CD4-positive, alpha-beta T cell treated with Interleukin-15 for 1 hour (primary cell): ENCODE measurements around the gene NCKIPSD.
"Not testable (repeated sequence)": the region's sequence is repeated elsewhere in the genome, so short reads cannot be mapped to it uniquely, and the experiment has no call there.

ENCODE experiments used
- DNase-seq: peaks from one replicate; pipeline ENCODE4 v3.0.0-alpha.2; 2020

The NCKIPSD gene

DNA sequence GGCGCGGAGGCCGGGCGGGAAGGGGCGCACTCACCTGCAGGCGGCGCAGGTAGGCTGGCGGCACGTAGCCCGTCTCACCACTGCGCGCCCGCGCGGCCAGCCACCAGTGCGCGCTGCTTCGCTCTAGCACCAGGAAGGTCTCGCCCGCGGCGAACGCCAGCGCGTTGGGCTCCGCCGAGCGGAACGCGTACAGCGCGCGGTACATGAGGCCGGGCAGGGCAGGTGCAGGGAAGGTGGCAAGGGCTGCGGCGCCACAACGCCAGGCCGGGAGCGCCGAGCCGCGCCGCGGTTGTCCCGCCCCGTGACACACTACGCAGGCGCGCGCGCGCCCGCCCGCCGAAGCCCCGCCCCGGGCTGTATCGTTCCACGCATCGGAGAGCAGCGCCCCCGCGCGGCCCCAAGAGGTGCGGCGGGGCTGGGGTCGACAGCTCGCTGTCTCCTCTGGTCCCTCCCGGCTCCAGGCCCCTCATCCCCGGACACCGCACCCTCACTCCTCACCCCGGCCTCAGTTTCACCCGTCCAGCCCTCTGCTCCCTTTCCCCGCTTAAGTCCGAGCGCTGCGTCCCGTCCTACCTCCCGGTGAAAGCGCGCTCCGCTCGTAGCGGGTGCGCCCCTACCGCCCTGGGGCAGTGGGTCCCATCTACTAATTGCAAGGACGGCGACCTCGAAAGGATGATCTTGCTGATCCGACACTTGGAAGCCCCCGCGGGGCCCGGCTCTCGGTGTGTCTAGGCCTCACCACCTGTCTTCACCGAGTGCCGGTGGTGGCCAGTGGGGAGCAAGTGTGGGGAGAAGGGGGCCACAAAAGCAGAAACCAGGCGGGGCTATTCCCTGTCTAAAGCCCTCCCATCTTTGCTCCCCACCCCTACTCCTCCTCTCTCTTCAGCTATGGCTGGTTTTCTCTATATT is at the start of gene NCKIPSD:
NCKIPSD (minus strand) TSS at position 313 of the 909 bp plus-strand sequence; CDS start at position 205, 108 bp downstream.
- peak; percentile 88 for DNase-seq

GRCh38 chr3:48735075-48735767 is 49.5 kb upstream of the NCKIPSD start:
- DNase-seq: not testable (repeated sequence)

- not testable (repeated sequence) for DNase-seq
Observed at GRCh38 chr3:48734541-48734940, 48.8 kb upstream of the NCKIPSD start.

DNA sequence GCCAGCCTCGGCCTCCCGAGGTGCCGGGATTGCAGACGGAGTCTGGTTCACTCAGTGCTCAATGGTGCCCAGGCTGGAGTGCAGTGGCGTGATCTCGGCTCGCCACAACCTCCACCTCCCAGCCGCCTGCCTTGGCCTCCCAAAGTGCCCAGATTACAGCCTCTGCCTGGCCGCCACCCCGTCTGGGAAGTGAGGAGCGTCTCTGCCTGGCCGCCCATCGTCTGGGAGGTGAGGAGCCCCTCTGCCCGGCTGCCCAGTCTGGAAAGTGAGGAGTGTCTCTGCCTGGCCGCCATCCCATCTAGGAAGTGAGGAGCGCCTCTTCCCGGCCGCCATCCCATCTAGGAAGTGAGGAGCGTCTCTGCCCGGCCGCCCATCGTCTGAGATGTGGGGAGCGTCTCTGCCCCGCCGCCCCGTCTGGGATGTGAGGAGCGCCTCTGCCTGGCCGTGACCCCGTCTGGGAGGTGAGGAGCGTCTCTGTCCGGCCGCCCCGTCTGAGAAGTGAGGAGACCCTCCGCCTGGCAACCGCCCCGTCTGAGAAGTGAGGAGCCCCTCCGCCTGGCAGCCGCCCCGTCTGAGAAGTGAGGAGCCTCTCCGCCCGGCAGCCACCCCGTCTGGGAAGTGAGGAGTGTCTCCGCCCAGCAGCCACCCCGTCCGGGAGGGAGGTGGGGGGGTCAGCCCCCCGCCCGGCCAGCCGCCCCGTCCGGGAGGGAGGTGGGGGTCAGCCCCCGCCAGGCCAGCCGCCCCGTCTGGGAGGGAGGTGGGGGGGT is 48.2 kb upstream of the NCKIPSD start:
- DNase-seq: not testable (repeated sequence)

- no peak for DNase-seq
Observed at GRCh38 chr3:48727511-48727910, 41.8 kb upstream of the NCKIPSD start.

- not testable (repeated sequence) for DNase-seq
Observed at GRCh38 chr3:48725185-48725855, 39.6 kb upstream of the NCKIPSD start.

DNA sequence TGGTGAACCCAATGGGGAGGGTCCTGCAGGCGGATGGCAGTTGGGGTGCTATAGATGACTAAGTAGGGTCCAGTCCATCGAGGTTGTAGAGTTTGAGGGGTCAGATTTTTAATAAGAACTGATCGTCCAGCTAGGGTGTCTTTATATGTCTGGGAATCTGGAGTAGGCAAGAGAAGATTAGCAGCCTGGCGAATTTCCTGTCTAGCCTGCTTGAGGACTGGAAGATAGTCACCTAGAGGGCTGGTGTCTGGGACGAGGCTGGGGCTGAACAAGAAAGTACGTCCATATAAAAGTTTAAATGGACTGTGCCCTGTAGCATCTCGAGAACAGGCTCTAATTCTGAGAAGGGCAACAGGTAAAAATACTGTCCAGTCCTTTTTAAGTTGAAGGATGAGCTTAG is 38.0 kb upstream of the NCKIPSD start:
- no peak for DNase-seq

GRCh38 chr3:48723293-48723692 is 37.6 kb upstream of the NCKIPSD start:
- DNase-seq: not testable (repeated sequence)

DNA sequence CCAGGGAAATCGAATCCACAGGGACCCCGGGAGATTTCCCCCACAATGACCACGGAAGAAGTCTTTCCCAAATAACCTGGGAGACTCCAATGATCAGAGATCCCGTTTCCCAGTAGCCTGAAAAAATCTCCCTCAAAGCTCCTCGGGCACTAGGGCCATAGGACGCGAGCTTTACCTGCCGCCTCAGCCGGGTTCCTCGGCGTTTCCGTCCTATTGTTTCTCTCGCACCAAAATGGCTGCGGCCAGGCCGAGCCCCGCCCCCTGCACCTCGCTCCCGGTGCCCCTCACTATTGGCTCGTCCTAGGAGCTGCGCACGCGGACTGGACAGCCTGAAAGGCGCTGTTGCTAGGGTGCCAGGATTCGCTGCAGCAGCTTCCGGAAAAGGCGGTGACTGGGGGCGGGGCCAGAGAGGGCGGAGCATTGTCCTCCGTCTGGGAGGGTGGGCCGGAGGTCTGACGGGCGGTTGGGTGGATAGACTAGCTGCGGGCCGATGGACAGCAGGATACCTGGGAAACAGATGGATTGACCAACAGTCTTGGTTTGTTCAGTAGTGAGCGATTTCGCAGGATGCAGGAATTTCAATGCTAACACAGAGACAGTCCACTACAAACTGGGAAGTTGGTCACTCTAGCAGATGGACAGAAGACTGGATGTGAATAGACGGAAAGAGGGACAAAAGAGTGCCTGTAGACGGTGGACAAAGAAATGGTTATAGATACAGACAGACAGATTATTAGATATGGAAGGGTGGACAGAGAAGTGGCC is 31.4 kb upstream of the NCKIPSD start, which contains the start of gene IP6K2:
IP6K2 (minus strand) TSS at position 240 of the 765 bp plus-strand sequence. CDS start 21,930 bp downstream, outside the sequence.
- peak; percentile 99 for DNase-seq

- no peak for DNase-seq
Observed at GRCh38 chr3:48716508-48716981, 30.8 kb upstream of the NCKIPSD start.

DNA sequence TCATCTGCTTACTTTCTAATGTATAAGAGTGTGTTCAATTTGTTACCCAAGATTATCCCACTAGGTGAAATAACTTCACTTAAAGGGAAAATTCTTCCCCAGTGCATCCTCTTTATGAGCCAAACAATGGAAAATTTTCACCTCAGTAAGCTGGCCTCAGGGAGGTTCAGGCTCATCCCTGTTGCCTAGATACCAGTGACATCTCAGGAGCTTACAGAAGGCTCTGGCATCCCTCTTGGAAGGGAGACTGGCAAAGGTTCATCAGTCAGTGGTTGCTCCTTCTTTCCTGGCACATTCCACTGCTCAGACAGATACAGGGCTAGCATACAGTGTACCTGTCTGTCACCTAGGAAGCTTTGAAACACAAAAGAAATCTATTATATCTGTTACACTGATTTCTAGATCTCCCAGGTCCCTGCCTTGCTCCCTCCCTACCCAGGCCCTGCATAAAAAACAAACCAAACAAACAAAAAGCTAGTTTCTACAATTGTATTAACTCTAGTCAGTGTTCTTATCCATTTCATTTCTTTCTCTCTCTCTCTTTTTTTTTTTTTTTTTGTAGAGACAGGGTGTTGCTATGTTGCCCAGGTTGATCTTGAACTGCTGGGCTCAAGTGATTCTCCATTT is 29.6 kb upstream of the NCKIPSD start:
- DNase-seq: no peak

- no peak for DNase-seq
Observed at GRCh38 chr3:48711727-48712126, 26.0 kb upstream of the NCKIPSD start.

DNA sequence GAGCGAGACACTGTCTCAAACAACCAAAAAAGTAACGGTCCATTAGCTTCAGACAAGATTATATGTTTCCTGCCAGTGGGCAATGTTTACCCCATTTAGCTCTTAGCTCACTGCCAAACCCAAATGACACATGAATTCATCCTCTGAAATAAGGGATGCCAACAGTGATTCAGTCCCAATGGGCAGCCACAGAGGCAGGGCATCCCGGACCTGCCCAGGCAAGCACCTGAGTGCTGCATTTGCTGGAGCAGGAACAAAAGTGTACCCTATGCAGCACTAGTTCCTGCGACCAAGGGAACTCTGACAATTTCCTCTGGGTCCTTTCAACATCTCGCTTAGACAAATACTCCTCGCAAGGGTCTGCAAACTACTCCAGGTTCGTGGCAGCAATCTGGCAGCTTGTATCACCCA is 23.3 kb upstream of the NCKIPSD start:
- DNase-seq: no peak

GRCh38 chr3:48708481-48708889 is 22.8 kb upstream of the NCKIPSD start:
- DNase-seq: no peak

- DNase-seq: no peak
Observed at GRCh38 chr3:48707157-48707556, 21.4 kb upstream of the NCKIPSD start.

DNA sequence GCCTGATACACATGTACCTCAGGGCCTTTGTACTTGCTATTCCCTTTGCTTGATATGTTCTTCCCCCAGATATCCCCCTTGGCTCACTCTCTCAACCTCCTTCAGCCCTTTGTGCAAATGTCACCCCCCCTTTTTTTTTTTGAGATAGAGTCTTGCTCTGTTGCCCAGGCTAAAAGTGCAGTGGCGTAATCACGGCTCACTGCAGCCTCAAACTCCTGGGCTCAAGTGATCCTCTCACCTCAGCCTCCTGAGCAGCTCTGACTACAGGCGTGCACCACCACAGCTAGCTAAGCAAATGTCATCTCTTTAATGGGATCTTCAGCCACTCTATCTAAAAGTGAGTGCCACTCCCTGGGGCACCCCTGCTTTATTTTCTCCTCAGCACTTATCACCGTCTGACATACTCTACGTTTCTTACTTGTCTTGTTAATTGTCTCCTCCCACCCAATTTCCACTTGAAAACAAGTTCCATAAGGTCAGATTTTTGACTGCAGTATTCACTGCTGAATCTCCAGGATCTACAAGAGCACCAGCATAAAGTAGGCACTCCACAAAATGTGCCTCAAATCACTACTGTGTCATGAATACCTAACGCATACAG is 16.7 kb upstream of the NCKIPSD start:
- no peak for DNase-seq

GRCh38 chr3:48700731-48701405 is 15.2 kb upstream of the NCKIPSD start:
- DNase-seq: no peak

- no peak for DNase-seq
Observed at GRCh38 chr3:48698891-48699290, 13.2 kb upstream of the NCKIPSD start.

DNA sequence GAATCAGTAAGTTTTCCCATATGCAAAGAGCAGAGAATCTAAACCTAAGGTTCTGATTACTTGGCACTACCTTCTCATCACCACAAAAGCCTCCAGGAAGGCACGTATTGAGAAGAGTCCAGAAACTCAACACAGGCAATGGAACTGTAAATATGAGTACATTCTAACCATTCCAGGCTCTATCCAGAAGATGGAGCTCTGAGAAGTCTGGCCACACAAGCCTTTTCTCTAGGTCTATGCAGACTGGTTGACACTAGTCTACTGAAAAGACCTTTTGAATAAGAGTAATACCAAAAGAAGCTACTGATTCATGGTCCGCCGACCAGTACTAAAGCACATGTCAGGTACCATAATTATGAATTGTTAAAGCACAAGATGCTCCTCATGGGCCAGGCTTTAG is 12.2 kb upstream of the NCKIPSD start:
- DNase-seq: no peak

DNA sequence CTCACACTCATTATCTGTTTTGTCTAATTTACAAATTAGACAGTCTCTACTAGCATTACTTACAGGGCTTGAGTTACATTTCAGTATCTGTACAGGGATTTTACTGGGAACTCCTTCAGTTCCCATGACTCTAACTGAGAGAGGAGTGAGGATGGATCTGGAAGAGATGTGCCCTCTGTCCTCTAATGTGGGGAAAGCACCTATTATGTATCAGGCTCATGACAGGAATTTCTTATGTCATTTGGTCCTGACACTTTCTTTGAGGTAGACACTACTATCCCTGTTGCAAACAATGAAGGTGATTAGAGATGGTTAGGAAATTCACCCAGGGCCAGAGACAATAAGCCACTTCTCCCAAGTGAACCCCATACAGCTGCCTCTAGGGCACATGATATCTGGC is 10.9 kb upstream of the NCKIPSD start:
- DNase-seq: no peak
